ENCODE results near the gene MED20.

The MED20 gene

DNA sequence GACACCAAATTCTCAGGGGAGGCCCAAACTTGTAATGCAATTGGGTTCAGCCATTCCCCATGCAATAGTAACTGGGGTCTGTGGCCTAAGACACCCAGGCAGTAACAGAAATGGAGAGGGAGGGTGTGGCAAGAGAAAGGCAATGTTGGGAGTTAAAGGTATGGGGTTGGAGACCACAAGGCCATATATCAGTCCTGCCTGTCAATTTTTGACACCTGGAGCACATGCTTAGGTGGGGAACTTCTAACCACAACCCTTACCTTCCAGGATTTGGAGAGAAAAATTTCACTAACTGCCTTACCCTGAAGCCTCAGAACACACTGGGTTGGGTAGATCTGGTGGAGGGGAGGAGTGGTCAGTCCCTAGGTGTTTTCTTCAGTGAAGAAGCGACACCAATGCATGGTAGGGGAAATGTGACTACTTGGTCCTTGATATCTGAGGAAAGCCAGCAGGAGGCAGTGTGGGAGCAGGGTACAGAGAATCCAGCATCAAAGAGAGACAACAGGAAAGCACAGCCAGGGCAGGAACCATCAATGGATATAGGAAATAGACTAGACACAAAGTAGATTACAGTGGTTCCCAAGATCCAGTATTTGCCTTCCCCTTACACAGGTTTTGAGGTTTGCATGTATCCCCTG is 18.9 kb downstream of the MED20 start:
- DNase-seq (ENCODE audit: low spot score), result peak; percentile 42

GRCh38 chr6:41900861-41901260 is 20.1 kb downstream of the MED20 start:
- DNase-seq (ENCODE audit: low spot score), result no peak

DNA sequence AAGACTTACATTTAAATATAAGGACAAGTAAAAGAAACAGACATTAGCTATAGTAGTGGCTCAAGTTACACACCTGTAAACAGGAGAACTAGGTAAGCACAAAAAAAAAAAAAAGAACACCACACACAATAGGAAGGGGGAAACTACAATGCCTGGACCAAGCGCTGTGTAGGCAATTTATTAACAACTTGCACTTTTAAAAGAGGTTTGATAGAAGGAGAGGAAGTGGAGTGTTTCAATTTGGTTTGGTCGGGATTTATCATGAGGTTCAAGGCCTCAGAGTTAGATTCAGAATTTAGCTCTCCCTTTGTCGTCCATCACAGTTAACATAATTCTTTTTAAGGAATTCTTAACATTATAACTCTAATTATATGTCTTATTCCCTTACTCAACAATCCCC is 24.7 kb downstream of the MED20 start:
- no peak for DNase-seq (ENCODE audit: low spot score)

GRCh38 chr6:41895300-41896233 is 25.4 kb downstream of the MED20 start, which contains the start of gene USP49:
Gene USP49 (minus strand): TSS chr6:41895375. CDS start chr6:41806983, 88,392 bp downstream.
- peak; percentile 94 for DNase-seq (ENCODE audit: low spot score)

GRCh38 chr6:41894366-41895299 is 26.3 kb downstream of the MED20 start:
- peak; percentile 10 for DNase-seq (ENCODE audit: low spot score)

GRCh38 chr6:41892921-41893564 is 27.9 kb downstream of the MED20 start:
- DNase-seq (ENCODE audit: low spot score), result no peak

- no peak for DNase-seq (ENCODE audit: low spot score)
These were observed 33.6 kb downstream of the MED20 start for GRCh38 chr6:41887331-41887751.

- DNase-seq (ENCODE audit: low spot score), result no peak
These were observed 35.0 kb downstream of the MED20 start for GRCh38 chr6:41885930-41886329.

- no peak for DNase-seq (ENCODE audit: low spot score)
These were observed 36.0 kb downstream of the MED20 start for GRCh38 chr6:41884957-41885356.

DNA sequence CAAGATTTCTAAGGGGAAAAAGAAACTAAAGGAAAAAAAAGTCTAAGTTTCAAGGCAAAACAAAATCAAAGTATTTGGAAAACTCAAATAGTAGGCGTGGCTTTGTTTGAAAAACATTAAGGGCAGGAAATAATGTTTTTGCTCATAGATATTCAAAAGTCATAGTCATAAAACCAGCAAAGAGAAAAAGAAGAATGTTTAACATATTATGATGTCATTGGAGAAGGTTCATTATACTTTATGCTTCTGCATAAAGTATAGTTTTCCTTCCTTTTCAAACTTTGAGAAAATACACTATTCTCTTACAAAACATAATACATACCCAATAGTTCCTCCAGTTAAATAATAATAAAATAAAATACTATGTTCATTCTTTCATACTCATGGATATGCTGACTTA is 39.4 kb downstream of the MED20 start:
- DNase-seq (ENCODE audit: low spot score), result no peak

- DNase-seq (ENCODE audit: low spot score), result no peak
These were observed 42.0 kb downstream of the MED20 start for GRCh38 chr6:41878961-41879405.

- DNase-seq (ENCODE audit: low spot score), result no peak
These were observed 42.7 kb downstream of the MED20 start for GRCh38 chr6:41878246-41878645.

GRCh38 chr6:41877051-41877680 is 43.8 kb downstream of the MED20 start:
- no peak for DNase-seq (ENCODE audit: low spot score)

DNA sequence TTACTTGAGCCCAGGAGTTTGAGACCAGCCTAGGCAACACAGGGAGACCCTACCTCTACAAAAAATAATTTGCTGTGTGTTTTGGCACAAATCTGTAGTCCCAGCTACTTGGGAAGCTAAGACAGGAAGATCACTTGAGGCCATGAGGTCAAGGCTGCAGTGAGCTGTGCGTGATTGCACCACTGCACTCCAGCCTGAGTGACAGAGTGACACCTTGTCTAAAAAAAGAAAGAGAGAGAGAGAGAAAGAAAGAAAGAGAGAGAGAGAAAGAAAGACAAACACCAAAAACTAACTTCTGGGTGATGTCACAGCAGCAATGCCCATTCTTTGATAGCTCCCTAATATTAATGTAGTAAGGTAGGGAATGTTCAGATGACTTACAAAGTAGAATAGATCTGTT is 46.2 kb downstream of the MED20 start:
- DNase-seq (ENCODE audit: low spot score), result no peak

- no peak for DNase-seq (ENCODE audit: low spot score)
These were observed 48.8 kb downstream of the MED20 start for GRCh38 chr6:41872147-41872546.

- DNase-seq (ENCODE audit: low spot score), result no peak
These were observed 49.2 kb downstream of the MED20 start for GRCh38 chr6:41871691-41872090.

GRCh38 chr6:41859356-41859755 is 61.6 kb downstream of the MED20 start:
- DNase-seq (ENCODE audit: low spot score), result no peak

- DNase-seq (ENCODE audit: low spot score), result no peak
These were observed 62.2 kb downstream of the MED20 start for GRCh38 chr6:41858703-41859102.

All from germinal center (tissue), 1 donor.